Hepatocyte (in vitro differentiated cells): ENCODE results near the gene AGAP3. TPM values are rescaled to one million over a fixed set of nuclear protein-coding genes. Genes with fewer than 3 reads are reported as not detected.

Source experiments
- DNase-seq: peaks from one replicate; pipeline ENCODE4 v3.0.0-alpha.2; 2016; ENCODE audit warnings: low spot score
- H2AFZ ChIP-seq: fragments of 200-600 bp; sonication (generic); 2 replicates; pipeline ENCODE4 v1.6.0; 2016; ENCODE audit warnings: antibody characterized with exemption, mild to moderate bottlenecking
- H3K27ac ChIP-seq: fragments of 200-600 bp; sonication (generic); 2 replicates; pipeline ENCODE4 v1.5.1; 2016; ENCODE audit warnings: mild to moderate bottlenecking
- H3K27me3 ChIP-seq: fragments of 200-600 bp; sonication (generic); 2 replicates; pipeline ENCODE4 v1.6.1; 2016
- H3K36me3 ChIP-seq: fragments of 200-600 bp; sonication (generic); replicated peaks from 2 replicates; pipeline ENCODE4 v1.5.1; 2016; ENCODE audit warnings: low read depth; ENCODE audit not compliant: insufficient read depth
- H3K4me1 ChIP-seq: fragments of 200-600 bp; sonication (generic); 2 replicates; pipeline ENCODE4 v1.5.1; 2016; ENCODE audit warnings: mild to moderate bottlenecking, moderate library complexity; ENCODE audit not compliant: insufficient read depth
- H3K4me2 ChIP-seq: fragments of 200-600 bp; sonication (generic); 2 replicates; pipeline ENCODE4 v1.6.0; 2016
- H3K4me3 ChIP-seq: fragments of 200-600 bp; sonication (generic); 2 replicates; pipeline ENCODE4 v1.5.1; 2016; ENCODE audit warnings: mild to moderate bottlenecking
- H3K79me2 ChIP-seq: fragments of 200-600 bp; sonication (generic); 2 replicates; pipeline ENCODE4 v1.6.0; 2017; ENCODE audit warnings: mild to moderate bottlenecking
- H3K9me2 ChIP-seq: fragments of 200-600 bp; sonication (generic); replicated peaks from 2 replicates; pipeline ENCODE4 v1.6.0; 2017; ENCODE audit warnings: mild to moderate bottlenecking; ENCODE audit not compliant: insufficient read depth
- H3K9me3 ChIP-seq: fragments of 200-600 bp; sonication (generic); 2 replicates; pipeline ENCODE4 v1.5.1; 2016; ENCODE audit warnings: low read depth, mild to moderate bottlenecking
- H4K20me1 ChIP-seq: fragments of 200-600 bp; sonication (generic); 2 replicates; pipeline ENCODE4 v1.6.0; 2016; ENCODE audit warnings: mild to moderate bottlenecking; ENCODE audit not compliant: insufficient read depth, poor library complexity, severe bottlenecking
- CTCF ChIP-seq: fragments of 200-600 bp; sonication (generic); IDR thresholded peaks from 2 replicates; pipeline ENCODE4 v1.5.1; 2016; ENCODE audit warnings: antibody characterized with exemption, mild to moderate bottlenecking; ENCODE audit not compliant: poor library complexity
- EZH2 ChIP-seq: fragments of 200-600 bp; sonication (generic); IDR thresholded peaks from 2 replicates; pipeline ENCODE4 v1.6.1; 2016; ENCODE audit warnings: antibody characterized with exemption, mild to moderate bottlenecking, borderline replicate concordance
- EZH2phosphoT487 ChIP-seq: fragments of 200-600 bp; sonication (generic); IDR thresholded peaks from one replicate; pipeline ENCODE4 v1.6.1; 2018; ENCODE audit warnings: antibody characterized with exemption, mild to moderate bottlenecking, low read depth, moderate library complexity; ENCODE audit not compliant: unreplicated experiment, severe bottlenecking
- WGBS: methylation state at CpG from one replicate; pipeline ENCODE4 v1.1.6; 2016; ENCODE audit warnings: low lambda C conversion rate; ENCODE audit errors: missing lambda C conversion rate; 5-methylcytosine and 5-hydroxymethylcytosine counted together
- polyA plus RNA-seq: library from polyadenylated mRNA; unstranded; fragments of >200 nt; fragmentation: Nextera tagmentation; extraction: Ambion mirVana; gene quantifications from 2 replicates; pipeline ENCODE4 v1.2.1, GENCODE V29; 2016
- total RNA-seq: library from RNA; depleted of rRNA; stranded (reverse); fragments of >200 nt; gene quantifications from 2 replicates; pipeline ENCODE4 v1.2.3, GENCODE V29; 2014

AGAP3 gene
- total and polyA plus RNA-seq, 2 experiments from 2014 or later: 44.0 to 56.7 TPM

DNA sequence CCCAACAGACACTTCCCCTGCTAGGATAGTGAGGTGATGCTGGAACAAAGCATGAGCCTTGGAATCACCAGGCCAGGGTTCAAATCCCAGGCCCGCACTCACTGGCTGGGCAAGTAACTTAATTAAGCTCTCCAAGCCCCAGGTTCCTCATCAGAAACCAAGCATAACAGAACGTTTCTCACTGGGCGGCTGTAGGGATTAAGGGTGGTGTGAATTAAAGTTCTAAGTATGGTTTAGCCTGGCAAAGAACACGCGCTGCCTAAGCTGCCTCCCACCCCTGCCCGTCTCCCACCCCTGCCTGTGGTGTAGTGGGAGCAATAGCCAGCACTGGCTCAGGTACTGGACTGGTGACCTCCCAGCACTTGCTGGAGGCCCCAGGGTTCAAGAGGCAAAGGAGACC lies 21.3 kb upstream of the AGAP3 start:
- Histone ChIP-seq H2AFZ (no peak overlapping the region), H3K79me2 (peaks cover 46% of the 10 kb centered on the region), H3K27ac (no peak overlapping the region), H3K4me3 (no peak overlapping the region), H3K4me1 (peaks cover 28% of the 10 kb centered on the region), H3K4me2 (no peak overlapping the region), H3K9me2 (no peaks in the 10 kb centered on the region), H3K27me3 (no peaks in the 10 kb centered on the region), H3K9me3 (no peaks in the 10 kb centered on the region), H3K36me3 (no peaks in the 10 kb centered on the region), H4K20me1 (peaks cover 29% of the 10 kb centered on the region)
- no peak for DNase-seq
- TF ChIP-seq CTCF: no peak
- no peak for TF ChIP-seq EZH2
- no peak for TF ChIP-seq EZH2phosphoT487
- 96% methylated on average over 6 of the region's 6 CpGs for WGBS

DNA sequence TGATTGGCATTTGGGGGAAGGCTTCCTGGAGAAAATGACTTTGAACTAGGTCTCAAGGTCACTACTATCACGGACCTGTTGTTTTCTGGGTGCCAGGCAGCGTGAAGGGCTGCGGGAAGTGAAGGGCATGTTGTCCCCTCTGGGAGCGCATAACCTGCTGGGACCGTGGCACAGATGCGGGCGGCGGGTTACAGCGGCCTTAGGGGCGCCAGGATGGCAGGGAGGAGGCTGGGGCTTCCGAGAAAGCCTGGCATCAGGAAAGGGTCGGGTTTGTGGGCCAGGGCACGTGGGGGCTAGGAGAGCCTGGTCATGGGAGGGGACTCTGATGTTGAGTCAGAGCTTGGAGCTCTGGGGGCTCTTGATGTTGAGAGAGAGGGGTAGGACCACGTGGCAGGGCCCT lies 20.8 kb upstream of the AGAP3 start:
- Histone ChIP-seq H2AFZ (no peak overlapping the region), H3K4me1 (peaks cover 28% of the 10 kb centered on the region), H3K27me3 (no peaks in the 10 kb centered on the region), H3K4me3 (no peak overlapping the region), H3K9me3 (no peaks in the 10 kb centered on the region), H3K4me2 (no peak overlapping the region), H3K27ac (no peak overlapping the region), H3K9me2 (no peaks in the 10 kb centered on the region), H4K20me1 (peaks cover 29% of the 10 kb centered on the region), H3K36me3 (no peaks in the 10 kb centered on the region), H3K79me2 (peaks cover 41% of the 10 kb centered on the region)
- WGBS: 93% methylated on average over 14 of the region's 14 CpGs
- TF ChIP-seq EZH2 (no peak), EZH2phosphoT487 (no peak), CTCF (no peak)
- DNase-seq: no peak

DNA sequence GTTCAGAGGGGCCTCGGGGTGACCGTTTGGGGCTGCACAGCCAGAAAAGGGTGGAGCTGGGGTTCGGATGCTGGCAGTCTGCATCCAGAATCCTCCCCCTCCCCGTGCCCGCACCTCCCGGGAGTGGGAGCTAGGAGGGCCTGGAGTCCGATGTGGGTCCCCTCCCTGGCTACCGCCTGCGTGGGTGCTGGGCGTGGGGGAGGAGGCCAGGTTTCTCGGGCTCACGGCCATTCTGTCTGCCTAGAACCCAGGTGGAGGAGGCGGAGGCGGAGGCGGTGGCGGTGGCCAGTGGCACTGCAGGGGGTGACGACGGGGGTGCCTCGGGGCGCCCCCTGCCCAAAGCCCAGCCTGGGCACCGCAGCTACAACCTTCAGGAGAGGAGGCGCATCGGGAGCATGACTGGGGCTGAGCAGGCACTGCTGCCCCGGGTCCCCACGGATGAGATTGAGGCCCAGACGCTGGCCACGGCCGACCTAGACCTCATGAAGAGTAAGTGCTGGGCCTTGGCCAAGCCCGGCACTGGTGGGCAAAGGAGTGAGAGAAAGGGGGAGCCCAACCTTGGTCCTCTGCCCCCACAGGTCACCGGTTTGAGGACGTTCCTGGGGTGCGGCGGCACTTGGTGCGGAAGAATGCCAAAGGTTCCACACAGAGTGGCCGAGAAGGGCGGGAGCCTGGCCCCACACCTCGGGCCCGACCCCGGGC lies 19.9 kb upstream of the AGAP3 start:
- no peak for TF ChIP-seq EZH2phosphoT487
- TF ChIP-seq EZH2: no peak
- no peak for TF ChIP-seq CTCF
- no peak overlapping the region for H3K27ac ChIP-seq
- peaks cover 32% of the 10 kb centered on the region for H3K79me2 ChIP-seq
- no peak overlapping the region for H3K4me3 ChIP-seq
- peaks cover 19% of the 10 kb centered on the region for H3K4me1 ChIP-seq
- H4K20me1 ChIP-seq: peaks cover 22% of the 10 kb centered on the region
- H3K9me2 ChIP-seq: no peaks in the 10 kb centered on the region
- WGBS: 97% methylated on average over 32 of the region's 39 CpGs
- no peak for DNase-seq
- no peaks in the 10 kb centered on the region for H3K27me3 ChIP-seq
- H3K9me3 ChIP-seq: no peaks in the 10 kb centered on the region
- no peak overlapping the region for H2AFZ ChIP-seq
- H3K4me2 ChIP-seq: no peak overlapping the region
- H3K36me3 ChIP-seq: no peaks in the 10 kb centered on the region
